Thyroid gland (tissue), 4 donors: ENCODE measurements around the gene RNU1-1.
"Not testable (repeated sequence)": the region's sequence is repeated elsewhere in the genome, so short reads cannot be mapped to it uniquely, and the experiment has no call there.

Source experiments
- CTCF ChIP-seq, 6 experiments: fragments of 200-600 bp in 3 of 6; fragments of 450-650 bp in 3 of 6; sonication (generic) in 3 of 6; IDR thresholded peaks; one replicate each; pipeline ENCODE4 v1.5.1; 2016 to 2019; ENCODE audit warnings: antibody characterized with exemption in 6 of 6, mild to moderate bottlenecking in 2 of 6, inconsistent platforms in 1 of 6, moderate library complexity in 1 of 6
- POLR2A ChIP-seq, 2 donors: fragments of 450-650 bp; IDR thresholded peaks; one replicate each; pipeline ENCODE4 v1.6.1; 2017; ENCODE audit warnings: antibody characterized with exemption in 2 of 2, mild to moderate bottlenecking in 2 of 2, moderate library complexity in 1 of 2

- not testable (repeated sequence) for TF ChIP-seq CTCF (IDR thresholded peaks at IDR 0.05)
- TF ChIP-seq POLR2A (IDR thresholded peaks at IDR 0.05), result peak; percentile 18 to 47
These were observed at the start of gene RNU1-1 for GRCh38 chr1:16514107-16515055.
